B cell (primary cell): ENCODE results near the gene METTL23. TPM values are rescaled to one million over a fixed set of nuclear protein-coding genes. Genes with fewer than 3 reads are reported as not detected.

Source experiments
- ATAC-seq: fragments of 200-7000 bp; cut with Tn5 transposase; one replicate; pipeline ENCODE4 v1.10.0; 2021; ENCODE audit warnings: low read depth, mild to moderate bottlenecking, moderate number of reproducible peaks, moderate library complexity
- CTCF ChIA-PET: fragments of 350-600 bp; sonication (Branson Sonifier 250); formaldehyde crosslinking; loops from one replicate; lab custom pipeline; 2021; ENCODE audit warnings: antibody characterized with exemption, inconsistent platforms; lab: Charles Lee
- POLR2A ChIA-PET: fragments of 350-600 bp; sonication (Branson Sonifier 250); formaldehyde crosslinking; loops from one replicate; lab custom pipeline; 2021; ENCODE audit warnings: antibody characterized with exemption; lab: Charles Lee
- DNase-seq: peaks from one replicate; pipeline ENCODE4 v3.0.0; 2013
- H2AFZ ChIP-seq: 2 replicates; pipeline ENCODE4 v1.6.1; 2012; ENCODE audit warnings: mild to moderate bottlenecking, low read depth, low read length; ENCODE audit not compliant: insufficient read depth, poor library complexity, severe bottlenecking
- H3K27ac ChIP-seq, 2 donors: 1 replicate in 1 of 2; 2 replicates in 1 of 2; pipeline ENCODE4 v1.5.1; 2012 to 2013; ENCODE audit warnings: low read length in 2 of 2, mild to moderate bottlenecking in 2 of 2, moderate library complexity in 1 of 2
- H3K27me3 ChIP-seq, 4 experiments: fragments of 200-600 bp in 1 of 4; sonication (generic) in 1 of 4; replicated peaks in 1 of 4; 1 replicate in 2 of 4; 2 replicates in 2 of 4; pipeline versions ENCODE4 v1.6.1 to v1.7.0; 2013 to 2016; ENCODE audit warnings: low read length in 3 of 4, mild to moderate bottlenecking in 2 of 4, mixed read lengths in 1 of 4, moderate library complexity in 1 of 4; ENCODE audit not compliant: insufficient read depth in 4 of 4, control insufficient read depth in 3 of 4; ENCODE audit errors: control extremely low read depth in 1 of 4
- H3K36me3 ChIP-seq, 2 experiments: replicated peaks in 1 of 2; 1 replicate in 1 of 2; 2 replicates in 1 of 2; pipeline versions ENCODE4 v1.6.1 to v1.7.1; 2013; ENCODE audit warnings: low read length in 1 of 2; ENCODE audit not compliant: insufficient read depth in 2 of 2, control insufficient read depth in 1 of 2; ENCODE audit errors: control extremely low read depth in 1 of 2, extremely low read depth in 1 of 2
- H3K4me1 ChIP-seq, 2 donors: fragments of 200-600 bp in 1 of 2; sonication (generic) in 1 of 2; 1 replicate in 1 of 2; 2 replicates in 1 of 2; pipeline versions ENCODE4 v1.5.1 to v1.6.1; 2013 to 2017; ENCODE audit warnings: low read length in 2 of 2; ENCODE audit not compliant: control insufficient read depth in 2 of 2, insufficient read depth in 2 of 2
- H3K4me2 ChIP-seq: replicated peaks from 2 replicates; pipeline ENCODE3; 2012; ENCODE audit warnings: mild to moderate bottlenecking, low read depth, low read length; ENCODE audit not compliant: poor library complexity, severe bottlenecking
- H3K4me3 ChIP-seq, 5 experiments: fragments of 200-600 bp in 1 of 5; sonication (generic) in 1 of 5; 1 replicate in 3 of 5; 2 replicates in 2 of 5; pipeline versions ENCODE4 v1.5.1 to v1.7.0; 2011 to 2016; ENCODE audit warnings: low read length in 4 of 5, mild to moderate bottlenecking in 4 of 5, low read depth in 2 of 5, control low read depth in 1 of 5, moderate library complexity in 1 of 5; ENCODE audit not compliant: insufficient read depth in 1 of 5; ENCODE audit errors: control extremely low read depth in 1 of 5, extremely low read depth in 1 of 5
- H3K79me2 ChIP-seq: fragments of 200-600 bp; sonication (generic); one replicate; pipeline ENCODE4 v1.6.0; 2016; ENCODE audit warnings: low read length; ENCODE audit not compliant: control insufficient read depth, insufficient read depth
- H3K9ac ChIP-seq: fragments of 200-600 bp; sonication (generic); 2 replicates; pipeline ENCODE4 v1.6.1; 2017; ENCODE audit warnings: mild to moderate bottlenecking, low read length, moderate library complexity
- H3K9me3 ChIP-seq, 3 donors: one replicate each; pipeline versions ENCODE4 v1.6.1 to v1.7.1; 2013; ENCODE audit warnings: low read length in 2 of 3; ENCODE audit not compliant: control insufficient read depth in 2 of 3, insufficient read depth in 1 of 3; ENCODE audit errors: control extremely low read depth in 1 of 3
- H4K20me1 ChIP-seq: 2 replicates; pipeline ENCODE4 v1.6.0; 2012; ENCODE audit warnings: mild to moderate bottlenecking, low read length; ENCODE audit not compliant: insufficient read depth, control insufficient read depth, poor library complexity, severe bottlenecking
- H3K27ac Mint-ChIP-seq: one replicate; pipeline ENCODE4 v1.8.0; 2021; ENCODE audit warnings: mixed read lengths
- H3K27me3 Mint-ChIP-seq: one replicate; pipeline ENCODE4 v1.8.0; 2021; ENCODE audit warnings: mixed read lengths
- H3K4me1 Mint-ChIP-seq: one replicate; pipeline ENCODE4 v1.8.0; 2021; ENCODE audit warnings: mixed read lengths
- H3K4me3 Mint-ChIP-seq: one replicate; pipeline ENCODE4 v1.8.0; 2021; ENCODE audit warnings: mixed read lengths
- H3K9me3 Mint-ChIP-seq: one replicate; pipeline ENCODE4 v1.8.0; 2022; ENCODE audit warnings: mixed read lengths; ENCODE audit not compliant: insufficient read depth
- EZH2 ChIP-seq: IDR thresholded peaks from 2 replicates; pipeline ENCODE4 v1.6.1; 2012; ENCODE audit warnings: borderline replicate concordance, low read depth, mild to moderate bottlenecking, moderate library complexity, low read length; ENCODE audit not compliant: insufficient read depth, poor library complexity, severe bottlenecking
- WGBS: methylation state at CpG from one replicate; pipeline ENCODE4 v1.1.5; 2013; ENCODE audit warnings: missing lambda C conversion rate; ENCODE audit not compliant: insufficient coverage; 5-methylcytosine and 5-hydroxymethylcytosine counted together
- intact Hi-C: fragments of 100-400 bp; cut with micrococcal nuclease; formaldehyde crosslinking; loops from one replicate; pipeline ENCODE4 v1.10.0; 2022
- polyA plus RNA-seq: library from polyadenylated mRNA; depleted of rRNA; stranded (reverse); fragments of >200 nt; gene quantifications from 2 replicates; pipeline ENCODE4 v1.2.3, GENCODE V29; 2012
- total RNA-seq, 2 donors: library from RNA; stranded (reverse); fragments of 120-200 nt in 1 of 2; gene quantifications; 1 replicate in 1 of 2; 2 replicates in 1 of 2; pipeline versions ENCODE4 v1.2.3 to v1.2.4, GENCODE V29; 2013 to 2022
- TF ChIP-seq, protein P1 (sequence below): fragments of 200-600 bp; IDR thresholded peaks from one replicate; pipeline ENCODE4 v1.8.0; 2022; ENCODE audit warnings: antibody characterized with exemption, mild to moderate bottlenecking

METTL23 gene
- total and polyA plus RNA-seq, 2 donors (not counting 1 experiment from before 2014, with no cell fraction given) = 64.0 to 68.1 TPM

DNA sequence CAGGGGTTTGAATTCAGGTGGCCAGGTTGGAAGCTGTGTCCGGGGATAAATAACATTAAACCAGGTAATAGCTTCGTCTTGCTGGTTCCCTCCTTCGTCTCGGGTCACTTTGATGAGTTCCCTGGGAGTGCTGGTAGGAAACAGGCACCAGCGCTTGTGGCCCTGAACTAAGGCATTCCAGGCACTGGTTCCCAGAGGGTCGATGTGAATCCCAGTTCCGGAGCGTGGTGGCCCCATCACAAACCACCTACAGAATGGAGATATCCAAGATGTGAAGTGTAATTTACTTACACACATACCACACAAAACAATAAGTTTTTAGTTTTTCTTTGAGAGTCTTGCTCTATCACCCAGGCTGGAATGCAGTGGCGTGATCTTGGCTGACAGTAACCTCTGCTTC is 2.8 kb upstream of the METTL23 start:
- ChIA-PET POLR2A (interaction anchor here (5.6 kb wide), 1 partner anchor 13 kb away, joined by 75 read pairs; the partner anchor contains the start of genes MFSD11 and SRSF2), CTCF (interaction anchor here (1.0 to 6.3 kb wide), 2 partner anchors 10 to 11 kb away, joined by 5 to 56 read pairs; no protein-coding TSS in a partner anchor)
- H3K27ac ChIP-seq = no peak overlapping the region
- H3K4me1 Mint-ChIP-seq = peaks cover 36% of the 10 kb centered on the region
- H3K9me3 Mint-ChIP-seq = no peaks in the 10 kb centered on the region
- peaks cover 38% of the 10 kb centered on the region for H4K20me1 ChIP-seq
- no peak overlapping the region for H3K9ac ChIP-seq
- no peak overlapping the region for H2AFZ ChIP-seq
- H3K4me3 Mint-ChIP-seq = no peak overlapping the region
- ATAC-seq (no peak), DNase-seq (no peak)
- no peaks in the 10 kb centered on the region for H3K9me3 ChIP-seq
- no peak overlapping the region for H3K4me2 ChIP-seq
- no peaks in the 10 kb centered on the region for H3K27me3 ChIP-seq
- peaks cover 52% of the 10 kb centered on the region for H3K79me2 ChIP-seq
- 100% methylated on average over 6 of the region's 9 CpGs for WGBS
- H3K4me1 ChIP-seq = peaks cover 23 to 31% of the 10 kb centered on the region in 2 donors
- peaks cover 6 to 49% of the 10 kb centered on the region in 2 experiments for H3K36me3 ChIP-seq
- H3K27me3 Mint-ChIP-seq = no peaks in the 10 kb centered on the region
- no peak overlapping the region for H3K27ac Mint-ChIP-seq
- intact Hi-C loops = no loop called here
- TF ChIP-seq, protein P1, sequence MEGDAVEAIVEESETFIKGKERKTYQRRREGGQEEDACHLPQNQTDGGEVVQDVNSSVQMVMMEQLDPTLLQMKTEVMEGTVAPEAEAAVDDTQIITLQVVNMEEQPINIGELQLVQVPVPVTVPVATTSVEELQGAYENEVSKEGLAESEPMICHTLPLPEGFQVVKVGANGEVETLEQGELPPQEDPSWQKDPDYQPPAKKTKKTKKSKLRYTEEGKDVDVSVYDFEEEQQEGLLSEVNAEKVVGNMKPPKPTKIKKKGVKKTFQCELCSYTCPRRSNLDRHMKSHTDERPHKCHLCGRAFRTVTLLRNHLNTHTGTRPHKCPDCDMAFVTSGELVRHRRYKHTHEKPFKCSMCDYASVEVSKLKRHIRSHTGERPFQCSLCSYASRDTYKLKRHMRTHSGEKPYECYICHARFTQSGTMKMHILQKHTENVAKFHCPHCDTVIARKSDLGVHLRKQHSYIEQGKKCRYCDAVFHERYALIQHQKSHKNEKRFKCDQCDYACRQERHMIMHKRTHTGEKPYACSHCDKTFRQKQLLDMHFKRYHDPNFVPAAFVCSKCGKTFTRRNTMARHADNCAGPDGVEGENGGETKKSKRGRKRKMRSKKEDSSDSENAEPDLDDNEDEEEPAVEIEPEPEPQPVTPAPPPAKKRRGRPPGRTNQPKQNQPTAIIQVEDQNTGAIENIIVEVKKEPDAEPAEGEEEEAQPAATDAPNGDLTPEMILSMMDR = no peak
- no peak for TF ChIP-seq EZH2
- H3K4me3 ChIP-seq = no peak overlapping the region

DNA sequence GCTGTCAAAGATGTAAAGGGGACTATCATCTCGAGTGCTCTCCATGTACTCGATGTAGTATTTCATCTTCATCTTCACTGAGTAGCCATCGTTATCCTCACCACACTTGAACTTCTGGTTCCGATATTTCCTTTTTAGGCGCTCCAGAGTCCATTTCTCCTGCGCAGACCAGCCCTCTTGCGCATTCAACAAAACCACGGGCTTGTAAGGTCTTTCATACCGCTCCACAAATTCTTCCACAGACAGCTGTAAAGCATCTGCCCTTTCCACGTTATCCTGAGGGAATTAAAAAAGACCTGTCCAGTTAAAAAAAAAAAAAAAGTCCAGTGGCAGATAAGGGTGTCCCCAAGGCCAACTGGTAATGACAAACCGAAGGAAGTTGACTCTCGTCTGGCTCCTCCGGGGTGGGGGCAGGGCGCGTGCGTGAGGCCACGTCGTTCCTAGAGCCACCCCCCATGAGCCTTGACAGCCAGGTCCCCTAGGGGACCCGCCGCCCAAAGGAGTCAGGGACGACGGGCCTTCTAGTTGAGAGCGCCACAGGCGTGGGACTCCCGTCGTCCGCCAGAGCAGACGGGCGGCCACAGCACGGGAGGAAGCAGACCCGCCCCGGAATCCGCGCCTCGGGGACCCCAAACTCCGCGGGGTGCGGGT is 934 bp upstream of the METTL23 start:
- WGBS = 11% methylated on average over 38 of the region's 38 CpGs

More for the DNA sequence above, 934 bp upstream of the METTL23 start:
- intact Hi-C loops = loop anchor here (1.0 to 5.0 kb wide), 7 partner anchors 10 to 941 kb away; partner anchors contain the start of genes MXRA7, SRSF2, UBE2O and UNK
- H3K27ac ChIP-seq = peak overlapping the region; percentile 98 to 99
- peaks cover 3 to 42% of the 10 kb centered on the region in 2 experiments for H3K36me3 ChIP-seq
- TF ChIP-seq, protein P1 = no peak
- no peak for TF ChIP-seq EZH2
- H3K27me3 Mint-ChIP-seq = no peaks in the 10 kb centered on the region
- no peaks in the 10 kb centered on the region for H3K27me3 ChIP-seq
- H3K79me2 ChIP-seq = peaks cover 71% of the 10 kb centered on the region
- H3K9ac ChIP-seq = peak overlapping the region; percentile 99
- H4K20me1 ChIP-seq = peaks cover 39% of the 10 kb centered on the region
- DNase-seq (peak; percentile 79), ATAC-seq (peak; percentile 9)
- H3K9me3 ChIP-seq = no peaks in the 10 kb centered on the region
- H3K9me3 Mint-ChIP-seq = no peaks in the 10 kb centered on the region
- peak overlapping the region; percentile 77 for H2AFZ ChIP-seq
- peak overlapping the region; percentile 67 to 92 (median 84) for H3K4me3 ChIP-seq
- ChIA-PET POLR2A (interaction anchor here (0.6 to 5.6 kb wide), 4 partner anchors 11 to 737 kb away, joined by 3 to 75 read pairs (median 4); partner anchors contain the start of genes MFSD11 and SRSF2), CTCF (interaction anchor here (0.7 to 6.3 kb wide), 8 partner anchors 9 to 706 kb away, joined by 3 to 56 read pairs (median 4); partner anchors contain the start of genes MFSD11 and SRSF2)
- peaks cover 47% of the 10 kb centered on the region for H3K4me1 Mint-ChIP-seq
- peaks cover 27 to 47% of the 10 kb centered on the region in 2 donors for H3K4me1 ChIP-seq
- peak overlapping the region; percentile 95 for H3K4me2 ChIP-seq
- H3K4me3 Mint-ChIP-seq = peak overlapping the region; percentile 99
- peak overlapping the region; percentile 99 for H3K27ac Mint-ChIP-seq
